A673 (cell line): ENCODE measurements around the gene PYGB. TPM values are rescaled to one million over a fixed set of nuclear protein-coding genes. Genes with fewer than 3 reads are reported as not detected.

Experiments used
- BruUV-seq: library from RNA; stranded (reverse); fragments of 400-500 nt; replicated peaks from 2 replicates; lab custom pipeline; 2021; lab: Mats Ljungman, UMichigan
- CTCF ChIA-PET: fragments of 300-600 bp; sonication (Branson Sonifier 250); formaldehyde crosslinking; loops from one replicate; lab custom pipeline; 2022; ENCODE audit warnings: antibody characterized with exemption; lab: Charles Lee
- POLR2A ChIA-PET: fragments of 300-600 bp; sonication (Branson Sonifier 250); formaldehyde crosslinking; loops from one replicate; lab custom pipeline; 2022; ENCODE audit warnings: antibody characterized with exemption; ENCODE audit not compliant: low non-redundant PET; lab: Charles Lee
- DNase-seq: peaks from one replicate; pipeline ENCODE4 v3.0.0-alpha.2; 2015; ENCODE audit warnings: low spot score
- H3K27ac ChIP-seq: fragments of 200-600 bp; sonication (generic); 2 replicates; pipeline ENCODE4 v1.5.1; 2016; ENCODE audit warnings: mixed run types, low read depth, mild to moderate bottlenecking, mixed read lengths, antibody characterized with exemption, low read length; ENCODE audit not compliant: poor library complexity, severe bottlenecking
- H3K27me3 ChIP-seq: fragments of 200-600 bp; sonication (generic); replicated peaks from 2 replicates; pipeline ENCODE4 v1.6.1; 2017; ENCODE audit warnings: mixed run types, low read depth, mild to moderate bottlenecking, mixed read lengths, antibody characterized with exemption, low read length; ENCODE audit not compliant: insufficient read depth, poor library complexity
- H3K36me3 ChIP-seq: fragments of 200-600 bp; sonication (generic); 2 replicates; pipeline ENCODE4 v1.6.1; 2016; ENCODE audit warnings: mixed run types, mild to moderate bottlenecking, mixed read lengths, antibody characterized with exemption, low read length; ENCODE audit not compliant: insufficient read depth, poor library complexity, severe bottlenecking
- H3K4me1 ChIP-seq: fragments of 200-600 bp; sonication (generic); 2 replicates; pipeline ENCODE4 v1.6.1; 2017; ENCODE audit warnings: mixed run types, mild to moderate bottlenecking, mixed read lengths, antibody characterized with exemption, low read length; ENCODE audit not compliant: insufficient read depth, poor library complexity, severe bottlenecking
- H3K4me3 ChIP-seq: fragments of 200-600 bp; sonication (generic); 2 replicates; pipeline ENCODE4 v1.5.1; 2016; ENCODE audit warnings: low read depth, mixed run types, mild to moderate bottlenecking, mixed read lengths, low read length; ENCODE audit not compliant: poor library complexity, severe bottlenecking
- H3K9me3 ChIP-seq: fragments of 200-600 bp; sonication (generic); 2 replicates; pipeline ENCODE4 v1.6.1; 2016; ENCODE audit warnings: mixed run types, low read depth, mild to moderate bottlenecking, mixed read lengths, antibody characterized with exemption, low read length; ENCODE audit not compliant: poor library complexity, severe bottlenecking
- CTCF ChIP-seq: fragments of 300-800, 200-600 bp; sonication (generic); conservative IDR thresholded peaks from 2 replicates; pipeline ENCODE4 v1.5.1; 2017; ENCODE audit warnings: low read depth, mild to moderate bottlenecking, antibody characterized with exemption, low read length, moderate library complexity, mixed read lengths
- EZH2 ChIP-seq: fragments of 200-600 bp; sonication (generic); IDR thresholded peaks from 2 replicates; pipeline ENCODE4 v1.6.1; 2017; ENCODE audit warnings: borderline replicate concordance, low read depth, mild to moderate bottlenecking, mixed read lengths, antibody characterized with exemption, low read length; ENCODE audit not compliant: poor library complexity, severe bottlenecking
- intact Hi-C: fragments of 100-400 bp; cut with micrococcal nuclease; formaldehyde crosslinking; loops from one replicate; pipeline ENCODE4 v1.10.0; 2022; ENCODE audit not compliant: unreplicated experiment
- total RNA-seq: library from RNA; stranded (reverse); gene quantifications from 2 replicates; pipeline ENCODE4 v1.2.3, GENCODE V29; 2021

PYGB gene
- total RNA-seq, 1 experiment from 2014 or later, result 52.3 TPM

GRCh38 chr20:25243416-25243979 is 4.4 kb upstream of the PYGB start:
- H3K9me3 ChIP-seq, result no peaks in the 10 kb centered on the region
- H3K36me3 ChIP-seq, result no peaks in the 10 kb centered on the region
- no TSS peak for BruUV-seq
- H3K4me1 ChIP-seq, result peaks cover 4% of the 10 kb centered on the region
- no peak for DNase-seq
- intact Hi-C loops, result no loop called here
- no peaks in the 10 kb centered on the region for H3K27me3 ChIP-seq
- H3K27ac ChIP-seq, result no peak overlapping the region
- TF ChIP-seq EZH2 (no peak), CTCF (no peak)
- CTCF ChIA-PET, result no interaction called here
- H3K4me3 ChIP-seq, result no peak overlapping the region
- POLR2A ChIA-PET, result no interaction called here

GRCh38 chr20:25244976-25245375 is 2.9 kb upstream of the PYGB start:
- BruUV-seq, result no TSS peak
- intact Hi-C loops, result loop anchor here (5.0 kb wide), 1 partner anchor 168 kb away; no protein-coding TSS in a partner anchor
- Histone ChIP-seq H3K4me1 (peaks cover under 1% of the 10 kb centered on the region), H3K27ac (no peak overlapping the region), H3K36me3 (no peaks in the 10 kb centered on the region), H3K9me3 (no peaks in the 10 kb centered on the region), H3K27me3 (no peaks in the 10 kb centered on the region), H3K4me3 (no peak overlapping the region)
- ChIA-PET CTCF (no interaction called here), POLR2A (no interaction called here)
- no peak for DNase-seq
- TF ChIP-seq CTCF (no peak), EZH2 (no peak)

GRCh38 chr20:25245461-25245860 is 2.4 kb upstream of the PYGB start:
- no peak overlapping the region for H3K4me3 ChIP-seq
- no peaks in the 10 kb centered on the region for H3K36me3 ChIP-seq
- H3K4me1 ChIP-seq, result peaks cover 6% of the 10 kb centered on the region
- intact Hi-C loops, result loop anchor here (5.0 kb wide), 1 partner anchor 168 kb away; no protein-coding TSS in a partner anchor
- no peaks in the 10 kb centered on the region for H3K9me3 ChIP-seq
- DNase-seq, result no peak
- ChIA-PET POLR2A (interaction anchor here (0.5 kb wide), 1 partner anchor 14 kb away, joined by 4 read pairs; no protein-coding TSS in a partner anchor), CTCF (no interaction called here)
- H3K27me3 ChIP-seq, result no peaks in the 10 kb centered on the region
- BruUV-seq, result no TSS peak
- no peak overlapping the region for H3K27ac ChIP-seq
- no peak for TF ChIP-seq EZH2
- no peak for TF ChIP-seq CTCF
